Limb (tissue), 2 donors: ENCODE data around the gene P2RY8.
"Not testable (repeated sequence)": the region's sequence is repeated elsewhere in the genome, so short reads cannot be mapped to it uniquely, and the experiment has no call there.

Experiments
- DNase-seq, 2 donors: peaks; one replicate each; pipeline ENCODE4 v3.0.0-alpha.2; 2016; ENCODE audit errors: extremely low spot score in 2 of 2

The P2RY8 gene

DNA sequence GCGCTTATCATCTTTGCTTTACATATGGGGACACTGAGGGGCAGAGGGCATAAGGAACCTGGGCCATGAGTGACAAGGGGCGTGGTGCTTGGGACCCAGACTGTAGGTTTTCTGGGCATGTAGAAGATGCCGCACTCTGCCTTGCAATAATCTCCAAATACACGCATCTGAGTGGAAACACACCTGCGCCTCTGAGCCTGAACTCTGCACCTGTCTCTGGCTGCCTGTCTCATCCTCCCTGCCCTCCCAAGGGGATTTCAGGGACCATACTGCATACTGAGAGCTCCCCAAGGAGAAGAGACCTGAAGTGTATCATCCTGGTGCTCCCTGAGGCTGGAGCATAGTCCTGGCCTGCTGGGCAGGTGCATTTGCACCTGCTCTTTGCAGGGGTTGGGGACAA lies 49.6 kb downstream of the P2RY8 start:
- no peak for DNase-seq

DNA sequence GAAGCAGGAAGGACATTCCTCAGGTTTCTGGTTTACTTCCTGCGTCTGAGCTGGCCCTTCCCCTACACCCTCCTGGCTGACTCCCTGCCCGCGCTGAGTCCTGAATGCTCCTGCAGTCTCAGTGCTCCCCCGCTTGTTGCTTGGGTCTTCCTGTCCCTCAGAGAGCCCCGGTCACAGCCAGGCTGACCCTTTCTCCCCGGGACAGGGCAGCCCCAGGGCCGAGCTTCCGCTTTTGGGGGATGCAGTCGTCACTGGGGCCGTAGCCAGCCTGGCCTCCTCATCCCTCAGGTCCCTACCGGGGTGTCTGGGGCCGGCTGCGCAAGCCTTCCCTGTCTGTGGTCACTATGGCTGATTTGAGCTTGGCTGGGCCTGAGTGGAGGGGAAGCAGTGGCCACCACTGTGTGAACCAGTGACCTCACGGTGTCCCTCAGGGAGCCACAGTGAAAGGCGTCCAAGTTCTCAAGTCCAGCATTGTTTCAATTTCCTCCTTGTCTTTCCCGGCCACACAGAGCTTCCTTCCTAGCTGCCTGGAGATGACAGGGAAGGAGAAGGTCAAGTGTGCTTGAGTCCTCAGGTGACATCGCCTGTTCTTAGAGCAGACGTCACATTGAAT lies 50.1 kb downstream of the P2RY8 start:
- DNase-seq = no peak

DNA sequence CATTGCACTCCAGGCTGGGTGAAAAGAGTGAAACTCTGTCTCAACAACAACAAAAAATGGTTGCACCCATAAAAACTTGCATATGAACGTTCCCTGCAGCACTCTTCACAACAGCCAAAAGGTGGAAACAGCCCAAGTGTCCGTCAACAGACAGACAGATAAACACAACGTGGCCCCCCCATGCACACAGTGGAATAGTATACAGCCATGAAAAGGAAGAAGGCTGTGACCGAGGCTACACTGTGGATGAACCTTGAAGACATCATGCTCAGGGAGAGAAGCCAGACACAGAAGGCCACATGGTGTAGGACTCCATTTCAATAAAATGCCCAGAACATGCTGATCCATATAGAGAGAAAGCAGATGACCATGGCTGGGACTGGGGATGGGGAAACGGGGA lies 50.8 kb downstream of the P2RY8 start:
- DNase-seq = no peak

DNA sequence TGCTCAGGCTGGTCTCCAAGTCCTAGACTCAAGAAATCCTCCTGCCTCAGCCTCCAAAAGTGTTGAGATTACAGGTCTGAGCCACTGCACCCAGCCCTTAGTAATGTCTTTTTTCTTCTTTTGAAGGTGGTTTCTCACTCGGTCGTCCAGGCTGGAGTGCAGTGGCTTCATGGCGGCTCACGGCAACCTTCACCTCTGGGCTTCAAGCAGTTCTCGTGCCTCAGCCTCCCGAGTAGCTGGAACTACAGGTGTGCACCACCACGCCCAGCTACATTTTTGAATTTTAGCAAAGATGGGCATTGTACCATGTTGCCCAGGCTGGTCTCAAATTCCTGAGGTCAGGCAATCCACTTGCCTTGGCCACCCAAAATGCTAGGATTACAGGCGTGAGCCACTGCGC lies 52.0 kb downstream of the P2RY8 start:
- no peak for DNase-seq

DNA sequence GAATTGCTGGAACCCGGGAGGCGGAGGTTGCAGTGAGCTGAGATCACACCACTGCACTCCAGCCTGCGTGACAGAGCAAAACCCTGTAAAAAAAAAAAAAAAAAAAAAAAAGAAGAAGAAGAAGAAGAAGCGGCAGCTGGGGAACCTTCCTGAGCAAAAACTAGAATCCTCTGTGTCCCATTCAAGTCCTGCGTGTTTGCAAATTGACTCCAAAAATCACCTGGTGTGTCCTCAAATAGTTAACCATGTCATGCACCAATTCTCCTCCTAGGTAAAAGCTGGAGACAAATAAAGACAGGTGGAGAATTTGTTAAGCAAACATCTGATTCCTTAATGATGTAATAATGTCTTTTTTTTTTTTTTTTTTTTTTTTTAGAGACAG lies 52.4 kb downstream of the P2RY8 start:
- DNase-seq = no peak

DNA sequence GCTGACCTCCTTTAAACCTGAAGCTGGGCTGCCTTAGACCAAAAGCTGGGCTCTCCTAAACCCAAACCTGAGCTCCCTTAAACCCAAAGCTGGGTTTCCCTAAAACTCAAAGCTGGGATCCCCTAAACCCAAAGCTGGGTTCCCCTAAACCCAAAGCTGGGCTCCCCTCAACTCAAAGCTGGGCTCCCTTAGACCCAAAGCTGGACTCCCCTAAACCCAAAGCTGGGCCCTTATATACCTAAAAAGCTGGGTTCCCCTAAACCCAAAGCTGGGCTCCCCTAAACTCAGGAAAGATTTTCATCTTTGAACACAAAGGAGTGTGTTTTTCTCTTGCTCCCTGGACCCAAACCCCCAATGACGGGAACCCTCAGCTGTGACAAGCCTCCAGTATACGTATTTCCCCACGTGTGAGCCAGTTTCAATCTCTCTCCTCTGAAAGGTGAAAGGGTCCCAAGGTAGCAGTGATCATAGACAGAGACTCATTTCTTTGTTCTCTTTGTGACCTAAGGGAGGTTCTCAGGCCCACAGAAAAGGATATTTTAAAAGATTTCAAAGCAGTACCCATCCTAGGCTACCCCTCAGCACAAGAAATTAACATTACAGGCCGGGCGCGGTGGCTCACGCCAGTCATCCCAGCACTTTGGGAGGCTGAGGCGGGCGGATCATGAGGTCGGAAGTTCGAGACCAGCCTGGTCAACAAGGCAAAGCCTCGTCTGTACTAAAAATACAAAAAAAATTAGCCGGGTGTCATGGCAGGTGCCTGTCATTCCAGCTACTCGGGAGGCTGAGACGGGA lies 52.9 kb downstream of the P2RY8 start:
- DNase-seq = no peak

DNA sequence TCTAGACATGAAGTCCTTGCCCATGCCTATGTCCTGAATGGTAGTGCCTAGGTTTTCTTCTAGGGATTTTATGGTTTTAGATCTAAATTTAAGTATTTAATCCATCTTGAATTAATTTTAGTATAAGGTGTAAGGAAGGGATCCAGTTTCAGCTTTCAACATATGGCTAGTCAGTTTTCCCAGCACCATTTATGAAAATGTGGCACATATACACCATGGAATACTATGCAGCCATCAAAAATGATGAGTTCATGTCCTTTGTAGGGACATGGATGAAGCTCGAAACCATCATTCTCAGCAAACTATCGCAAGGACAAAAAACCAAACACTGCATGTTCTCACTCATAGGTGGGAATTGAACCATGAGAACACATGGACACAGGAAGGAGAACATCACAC lies 54.5 kb downstream of the P2RY8 start:
- DNase-seq = not testable (repeated sequence)

DNA sequence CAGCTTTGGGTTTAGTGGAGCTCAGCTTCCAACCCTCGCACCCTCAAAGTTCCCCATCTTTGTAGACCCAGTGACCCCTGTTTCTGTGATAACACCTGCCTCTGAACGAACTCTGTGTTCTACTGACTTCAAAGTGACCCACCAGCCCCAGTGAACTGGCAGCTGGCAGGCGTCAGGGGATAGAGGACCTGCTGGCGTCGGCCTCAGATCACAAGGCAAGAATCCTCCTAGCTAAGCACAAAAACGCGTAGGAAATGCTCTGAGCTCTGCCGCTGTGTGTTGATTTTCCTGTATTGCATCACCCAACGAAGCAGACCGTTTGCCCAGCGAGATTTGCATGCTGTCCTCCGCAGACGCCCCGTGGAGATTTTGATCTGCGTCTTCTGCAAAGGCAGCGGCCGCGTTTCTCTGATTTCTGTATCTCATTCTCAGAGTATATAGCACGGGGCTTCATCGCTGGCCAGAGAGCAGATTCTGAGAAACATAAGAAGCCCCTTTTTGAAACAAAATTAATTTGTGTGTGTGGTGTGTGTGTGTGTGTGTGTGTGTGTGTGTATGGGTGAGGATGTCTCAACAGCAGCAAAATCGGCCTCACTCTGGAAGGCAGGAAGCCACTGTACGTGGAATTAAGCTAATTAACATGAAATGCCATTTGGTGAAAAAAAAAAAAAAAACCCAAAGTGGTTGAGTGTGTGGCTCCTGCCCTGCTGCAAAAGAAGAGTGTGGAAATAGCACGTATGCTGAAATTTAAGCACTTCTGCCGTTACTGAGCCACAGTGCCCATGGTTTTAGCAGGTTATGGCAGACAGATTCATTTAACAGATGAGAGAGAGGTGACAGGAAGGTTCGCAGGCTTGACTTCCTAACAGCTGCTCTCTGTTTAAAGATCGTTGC lies 55.1 kb downstream of the P2RY8 start:
- DNase-seq = no peak

DNA sequence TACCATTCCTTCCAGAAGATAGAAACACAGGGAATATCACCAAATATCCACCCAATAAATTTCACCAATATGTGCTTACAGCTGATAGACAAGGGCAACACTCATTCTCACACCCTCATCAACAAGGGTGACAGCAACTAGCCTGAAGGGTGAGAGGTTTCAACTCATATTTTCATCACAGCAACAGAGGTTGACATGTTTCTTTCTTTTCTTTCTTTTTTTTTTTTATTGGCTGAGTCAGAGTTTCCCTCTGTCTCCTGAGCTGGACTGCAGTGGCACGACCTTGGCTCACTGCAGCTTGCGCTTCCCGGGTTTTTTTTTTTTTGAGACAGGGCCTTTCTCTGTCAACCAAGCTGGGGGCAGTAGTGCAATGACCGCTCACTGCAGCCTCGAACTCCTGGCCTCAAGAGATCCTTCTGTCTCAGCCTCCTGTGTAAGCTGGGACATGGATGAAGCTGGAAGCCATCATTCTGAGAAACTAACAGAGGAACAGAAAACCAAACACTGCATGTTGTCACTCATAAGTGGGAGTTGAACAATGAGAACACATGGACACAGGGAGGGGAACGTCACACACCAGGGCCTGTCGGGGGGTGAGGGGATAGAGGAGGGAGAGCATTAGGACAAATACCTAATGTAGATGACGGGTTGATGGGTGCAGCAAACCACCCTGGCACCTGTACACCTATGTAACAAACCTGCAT lies 56.8 kb downstream of the P2RY8 start:
- DNase-seq = no peak

DNA sequence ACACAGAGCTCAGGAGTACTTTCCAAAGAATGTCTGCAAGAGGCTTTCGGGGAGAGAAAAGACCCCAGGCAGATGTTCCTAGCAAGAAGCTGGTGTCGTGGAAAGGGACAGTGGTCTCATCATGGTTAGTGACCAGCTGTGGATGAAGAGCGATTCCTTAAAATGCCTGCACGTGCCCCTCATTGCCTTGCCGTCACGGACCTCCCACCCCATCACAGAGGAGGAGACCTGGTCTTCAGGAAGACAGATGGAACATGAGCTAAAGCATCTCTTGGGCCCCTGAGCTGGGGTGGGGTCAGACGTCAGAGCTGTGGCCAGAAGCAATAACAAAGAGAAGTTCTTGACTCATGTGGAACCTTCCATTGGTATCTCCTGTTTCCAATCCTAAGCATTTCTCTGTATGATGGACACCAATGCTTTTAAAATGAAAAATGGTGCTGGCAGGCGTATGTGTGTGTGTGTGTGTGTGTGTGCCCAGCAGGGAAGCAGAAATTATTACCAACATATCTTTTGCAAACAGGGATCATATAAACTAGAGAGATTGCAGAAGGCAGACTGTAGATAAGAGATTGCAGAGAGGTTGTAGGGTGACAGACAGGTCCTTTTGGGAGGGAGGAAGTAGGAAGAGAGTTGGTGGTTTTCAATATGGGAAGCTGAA lies 59.1 kb downstream of the P2RY8 start:
- DNase-seq = no peak

DNA sequence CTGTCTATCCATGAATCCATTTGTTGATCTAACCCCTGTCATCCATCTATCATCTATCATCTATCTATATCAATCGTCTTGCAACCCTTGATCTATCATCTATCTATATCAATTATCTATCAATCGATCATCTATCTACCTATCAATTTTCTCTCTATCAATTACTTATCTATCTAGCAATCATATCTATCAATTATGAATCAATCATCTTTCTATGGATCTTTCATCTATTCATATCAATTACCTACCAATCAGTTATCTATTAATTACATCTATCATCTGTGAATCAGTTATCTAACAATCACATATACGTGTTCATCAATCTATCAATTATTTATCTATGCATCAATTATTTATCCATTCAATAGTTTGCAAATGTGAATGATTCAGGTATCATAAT lies 59.8 kb downstream of the P2RY8 start:
- DNase-seq = no peak

DNA sequence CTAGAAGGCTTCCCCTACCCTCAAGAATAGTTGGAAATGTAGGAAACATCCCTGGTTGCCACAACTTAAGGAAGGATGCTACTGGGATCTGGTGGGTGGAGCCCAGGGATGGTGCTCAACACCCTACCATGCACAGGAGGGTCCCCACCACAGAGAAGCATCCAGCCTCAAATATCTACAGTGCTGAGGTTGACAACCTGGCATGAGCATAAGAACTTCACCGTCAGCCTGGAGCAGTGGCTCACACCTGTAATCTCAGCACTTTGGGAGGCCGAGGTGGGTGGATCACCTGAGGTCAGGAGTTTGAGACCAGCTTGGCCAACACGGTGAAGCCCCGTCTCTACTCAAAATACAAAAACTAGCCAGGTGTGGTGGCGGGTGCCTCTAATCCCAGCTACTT lies 60.3 kb downstream of the P2RY8 start:
- no peak for DNase-seq

DNA sequence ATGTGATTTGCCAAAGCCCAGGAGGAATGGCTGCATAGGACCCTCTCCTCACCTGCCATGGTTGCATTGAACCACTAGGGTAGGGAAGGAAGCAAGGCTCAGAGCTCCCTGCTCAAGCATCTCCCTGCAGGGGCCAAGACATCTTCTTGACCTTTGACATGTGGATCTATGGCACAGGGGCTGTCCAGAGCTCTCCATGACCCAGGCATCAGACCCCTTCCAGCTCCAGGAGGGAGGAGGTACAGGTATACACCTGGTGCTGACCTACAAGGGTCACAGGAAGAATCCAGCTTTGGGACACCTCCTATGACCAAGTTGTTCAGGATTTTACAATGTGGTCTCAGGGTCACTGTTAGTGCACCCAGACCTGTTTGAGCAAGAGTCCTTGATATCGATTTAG lies 61.1 kb downstream of the P2RY8 start:
- DNase-seq = no peak

DNA sequence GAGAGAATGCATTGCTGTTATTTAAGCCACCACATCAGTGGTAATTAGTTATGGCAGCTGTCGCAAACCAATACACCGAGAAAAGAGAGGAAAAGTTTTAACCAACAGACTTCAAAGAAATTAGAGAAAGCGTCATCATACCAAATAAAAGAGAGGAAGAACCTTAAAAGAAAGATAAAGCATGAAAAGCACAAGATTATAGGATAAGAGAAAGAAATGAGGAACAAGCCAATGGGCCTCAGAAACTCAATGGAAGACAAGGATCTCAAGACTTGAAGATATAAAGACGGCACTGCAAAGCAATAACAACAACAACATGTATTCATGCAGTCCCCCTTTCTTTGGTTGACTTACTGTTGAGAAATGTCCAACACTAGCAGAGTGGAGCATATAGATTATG lies 61.5 kb downstream of the P2RY8 start:
- no peak for DNase-seq

DNA sequence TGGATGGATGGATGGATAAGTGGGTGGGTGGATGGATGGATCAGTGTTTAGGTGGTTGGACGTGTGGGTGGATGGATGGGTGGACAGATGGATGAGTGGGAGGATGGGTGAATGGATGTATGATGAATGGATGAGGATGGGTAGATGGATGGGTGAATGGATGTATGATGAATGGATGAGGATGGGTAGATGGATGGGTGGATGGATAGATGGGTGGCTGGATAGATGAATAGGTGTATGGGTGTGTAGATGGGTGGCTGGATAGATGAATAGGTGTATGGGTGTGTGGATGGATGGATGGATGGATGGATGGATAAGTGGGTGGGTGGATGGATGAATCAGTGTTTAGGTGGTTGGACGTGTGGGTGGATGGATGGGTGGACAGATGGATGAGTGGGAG lies 62.4 kb downstream of the P2RY8 start:
- not testable (repeated sequence) for DNase-seq

DNA sequence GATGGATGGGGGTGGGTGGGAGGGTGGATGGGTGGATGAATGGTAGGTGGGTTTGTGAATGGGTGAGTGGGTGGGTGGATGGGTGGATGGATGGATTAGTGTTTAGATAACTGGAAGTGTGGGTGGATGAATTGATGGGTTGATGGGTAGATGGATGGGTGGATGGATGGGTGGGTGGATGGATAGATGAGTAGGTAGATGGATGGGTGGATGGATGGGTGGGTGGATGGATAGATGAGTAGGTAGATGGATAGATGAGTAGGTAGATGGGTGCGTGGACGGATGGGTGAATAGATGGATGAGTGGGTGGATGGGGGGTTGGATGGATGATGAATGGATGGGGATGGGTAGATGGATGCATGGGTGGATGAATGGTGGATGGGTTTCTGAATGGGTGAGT lies 64.0 kb downstream of the P2RY8 start:
- DNase-seq = no peak

DNA sequence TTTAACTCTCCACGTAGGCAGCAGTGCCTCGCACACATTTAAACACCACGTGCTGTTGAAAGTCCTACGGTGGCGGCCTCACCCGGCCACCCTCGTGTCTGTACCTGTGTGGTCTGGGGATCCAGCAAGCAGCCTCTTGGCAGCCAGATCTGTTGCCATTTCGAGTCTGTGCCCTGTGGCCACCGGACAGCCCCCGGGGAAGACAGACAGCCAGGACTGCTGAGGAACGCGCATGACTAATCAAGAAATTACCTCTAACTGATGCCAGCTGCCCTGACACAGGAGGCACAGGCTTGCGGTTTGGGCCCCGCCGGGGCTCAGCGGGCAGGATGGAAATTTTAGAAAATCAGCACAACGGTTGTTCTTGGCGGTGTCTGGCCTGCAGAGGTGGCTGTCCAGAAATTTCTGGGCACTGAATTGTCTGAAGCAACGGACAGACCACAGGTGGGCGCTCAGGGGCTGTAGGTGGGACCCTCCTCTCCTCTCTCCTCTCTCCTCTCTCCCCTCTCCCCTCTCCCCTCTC lies 68.7 kb downstream of the P2RY8 start:
- DNase-seq = no peak

DNA sequence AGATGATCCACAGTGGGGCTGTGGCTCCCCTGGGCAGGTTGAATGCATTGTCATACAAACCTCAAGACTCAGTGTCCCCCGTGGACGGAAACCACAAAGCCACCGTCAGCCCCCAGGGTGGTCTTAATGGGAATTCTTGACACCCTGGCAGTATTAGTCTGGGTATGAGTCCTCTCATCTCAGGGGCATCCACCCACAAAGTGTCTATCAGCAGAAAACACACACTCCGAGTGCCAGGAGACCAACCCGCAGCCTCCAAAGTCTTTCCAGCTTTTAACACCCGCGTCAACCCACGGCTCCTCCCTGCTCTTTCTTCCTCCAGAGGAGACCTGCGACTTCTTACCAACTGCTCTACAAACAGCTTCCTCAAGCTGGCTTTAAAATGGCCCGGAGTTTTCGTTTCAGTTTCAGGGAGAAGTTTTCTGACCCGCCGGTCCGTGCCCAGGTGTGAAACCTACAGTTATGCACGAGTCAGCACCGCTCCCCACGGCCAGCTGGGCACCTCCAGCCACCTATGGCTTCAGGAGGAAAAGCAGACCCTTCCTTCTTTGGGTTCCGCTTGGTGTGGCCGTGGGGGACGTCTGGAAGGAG lies 69.9 kb downstream of the P2RY8 start:
- no peak for DNase-seq

DNA sequence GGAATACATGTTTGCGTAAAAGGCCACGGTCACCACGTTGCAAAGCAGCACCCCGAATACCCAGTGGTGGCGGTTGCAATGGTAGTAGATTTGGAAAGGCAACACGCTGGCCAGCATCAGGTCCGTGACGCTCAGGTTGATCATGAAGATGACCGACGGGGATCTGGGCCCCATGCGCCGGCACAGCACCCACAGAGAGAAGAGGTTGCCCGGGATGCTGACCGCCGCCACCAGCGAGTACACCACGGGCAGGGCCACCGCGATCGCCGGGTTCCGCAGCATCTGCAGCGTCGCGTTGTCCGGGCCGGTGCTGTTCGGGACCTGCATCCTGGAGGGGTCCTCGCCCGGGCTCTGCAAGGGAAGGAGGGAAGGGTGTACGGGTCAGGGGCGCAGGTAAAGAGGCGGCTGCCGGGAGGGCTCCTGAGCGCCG lies 70.7 kb downstream of the P2RY8 start:
- DNase-seq = no peak
